OCI-LY3 (cell line): Measurements from ENCODE around the gene RBM44.
"Not testable (repeated sequence)": the region's sequence is repeated elsewhere in the genome, so short reads cannot be mapped to it uniquely, and the experiment has no call there.

Experiments used
- H2AFZ ChIP-seq: fragments of 200-600, 300-600 bp; shearing (Covaris generic); 2 replicates; pipeline ENCODE4 v1.6.0; 2014; ENCODE audit warnings: antibody characterized with exemption, low read depth, low read length
- H3K27ac ChIP-seq: fragments of 200-600, 300-600 bp; sonication (generic); 2 replicates; pipeline ENCODE4 v1.5.1; 2014; ENCODE audit warnings: mild to moderate bottlenecking, low read length, moderate library complexity, mixed read lengths
- H3K27me3 ChIP-seq: fragments of 200-600, 300-600 bp; sonication (generic); 2 replicates; pipeline ENCODE4 v1.6.1; 2014; ENCODE audit warnings: low read depth, low read length, mixed read lengths
- H3K36me3 ChIP-seq: fragments of 200-600, 300-600 bp; sonication (generic); replicated peaks from 2 replicates; pipeline ENCODE3; 2014; ENCODE audit warnings: low read depth, low read length, mixed read lengths
- H3K4me1 ChIP-seq: fragments of 300-600, 200-600 bp; sonication (generic); 2 replicates; pipeline ENCODE4 v1.6.1; 2014; ENCODE audit warnings: low read length, mixed read lengths
- H3K4me2 ChIP-seq: fragments of 200-600, 300-600 bp; sonication (generic); 2 replicates; pipeline ENCODE4 v1.6.1; 2014; ENCODE audit warnings: low read length, mixed read lengths
- H3K4me3 ChIP-seq: fragments of 300-600, 200-600 bp; sonication (generic); 2 replicates; pipeline ENCODE4 v1.5.1; 2014; ENCODE audit warnings: antibody characterized with exemption, mild to moderate bottlenecking, low read length, moderate library complexity
- H3K79me2 ChIP-seq: fragments of 300-600, 200-600 bp; shearing (Covaris generic); 2 replicates; pipeline ENCODE4 v1.6.1; 2014; ENCODE audit warnings: mild to moderate bottlenecking, low read length, mixed read lengths
- H3K9ac ChIP-seq: fragments of 300-600, 200-600 bp; shearing (Covaris generic); 2 replicates; pipeline ENCODE4 v1.6.0; 2014; ENCODE audit warnings: mild to moderate bottlenecking, low read length, moderate library complexity
- H3K9me3 ChIP-seq: fragments of 200-600, 300-600 bp; shearing (Covaris generic); 2 replicates; pipeline ENCODE4 v1.6.1; 2014; ENCODE audit warnings: low read length, mixed read lengths; ENCODE audit not compliant: insufficient read depth
- H4K20me1 ChIP-seq: fragments of 200-600, 300-600 bp; sonication (generic); 2 replicates; pipeline ENCODE4 v1.6.1; 2016; ENCODE audit warnings: low read length, mixed read lengths; ENCODE audit not compliant: insufficient read depth
- CTCF ChIP-seq: fragments of 200-600, 300-600 bp; sonication (generic); IDR thresholded peaks from 2 replicates; pipeline ENCODE4 v1.5.1; 2014; ENCODE audit warnings: antibody characterized with exemption, low read length, low read depth
- EZH2phosphoT487 ChIP-seq: fragments of 200-600 bp; shearing (Covaris generic); IDR thresholded peaks from 2 replicates; pipeline ENCODE4 v1.6.1; 2018; ENCODE audit warnings: antibody characterized with exemption, mixed run types, low read depth

Gene RBM44

GRCh38 chr2:237758185-237758584 lies 40.4 kb upstream of the RBM44 start:
- TF ChIP-seq CTCF (no peak), EZH2phosphoT487 (no peak)
- Histone ChIP-seq H3K9me3 (no peaks in the 10 kb centered on the region), H4K20me1 (no peaks in the 10 kb centered on the region), H3K36me3 (peaks cover 4% of the 10 kb centered on the region), H3K9ac (no peak overlapping the region), H3K27ac (no peak overlapping the region), H3K27me3 (no peaks in the 10 kb centered on the region), H2AFZ (no peak overlapping the region), H3K4me1 (peaks cover 3% of the 10 kb centered on the region), H3K4me3 (no peak overlapping the region), H3K4me2 (no peak overlapping the region), H3K79me2 (no peaks in the 10 kb centered on the region)

GRCh38 chr2:237759176-237759575 lies 39.4 kb upstream of the RBM44 start:
- no peaks in the 10 kb centered on the region for H3K4me1 ChIP-seq
- no peak overlapping the region for H3K9ac ChIP-seq
- no peak overlapping the region for H2AFZ ChIP-seq
- no peaks in the 10 kb centered on the region for H3K9me3 ChIP-seq
- H4K20me1 ChIP-seq: no peaks in the 10 kb centered on the region
- H3K36me3 ChIP-seq: peaks cover 4% of the 10 kb centered on the region
- H3K79me2 ChIP-seq: no peaks in the 10 kb centered on the region
- H3K4me3 ChIP-seq: no peak overlapping the region
- TF ChIP-seq EZH2phosphoT487: no peak
- no peak for TF ChIP-seq CTCF
- no peaks in the 10 kb centered on the region for H3K27me3 ChIP-seq
- no peak overlapping the region for H3K4me2 ChIP-seq
- no peak overlapping the region for H3K27ac ChIP-seq

GRCh38 chr2:237760506-237761502 lies 37.8 kb upstream of the RBM44 start:
- Histone ChIP-seq H3K9ac (no peak overlapping the region), H3K27me3 (no peaks in the 10 kb centered on the region), H3K36me3 (peaks cover 4% of the 10 kb centered on the region), H3K4me2 (no peak overlapping the region), H3K27ac (no peak overlapping the region), H3K4me3 (no peak overlapping the region), H3K4me1 (no peaks in the 10 kb centered on the region), H2AFZ (no peak overlapping the region), H4K20me1 (no peaks in the 10 kb centered on the region), H3K79me2 (no peaks in the 10 kb centered on the region), H3K9me3 (no peaks in the 10 kb centered on the region)
- no peak for TF ChIP-seq CTCF
- no peak for TF ChIP-seq EZH2phosphoT487

GRCh38 chr2:237762291-237763182 lies 36.0 kb upstream of the RBM44 start:
- not testable (repeated sequence) for H3K4me2 ChIP-seq, H3K27ac ChIP-seq, H3K79me2 ChIP-seq, H4K20me1 ChIP-seq, H2AFZ ChIP-seq, H3K4me3 ChIP-seq, H3K27me3 ChIP-seq, H3K36me3 ChIP-seq, H3K9ac ChIP-seq, H3K9me3 ChIP-seq, H3K4me1 ChIP-seq
